ENCODE data around the gene SLC30A2. TPM values are rescaled to one million over a fixed set of nuclear protein-coding genes. Genes with fewer than 3 reads are reported as not detected.

SLC30A2 gene
- total RNA-seq, 1 experiment from 2014 or later = 0.35 TPM

DNA sequence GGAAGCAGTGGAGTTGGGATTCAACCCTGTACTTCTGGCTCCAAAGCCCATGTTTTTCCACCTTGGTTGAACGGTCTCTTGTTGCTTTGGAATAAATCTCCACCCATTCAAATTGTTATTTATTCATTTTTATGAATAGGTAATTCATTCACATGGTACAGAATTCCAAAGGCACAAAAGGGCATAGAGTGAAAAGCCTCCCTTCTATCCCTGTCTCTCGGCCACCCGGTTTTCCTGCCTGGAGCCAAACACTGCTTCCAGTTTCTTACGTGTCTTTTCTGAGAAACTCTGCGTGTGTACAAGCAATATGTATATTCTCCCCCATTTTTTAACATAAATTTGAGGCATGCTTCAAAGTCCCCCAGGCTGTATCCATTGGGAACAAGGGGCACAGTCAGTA lies 20.4 kb downstream of the SLC30A2 start:
- Histone ChIP-seq H2BK15ac (ENCODE audit: low read depth, low read length) (no peak overlapping the region), H3K79me2 (ENCODE audit: insufficient read depth, low read length) (no peaks in the 10 kb centered on the region), H3K27ac (ENCODE audit: insufficient read length, low read depth, low read length) (no peak overlapping the region), H4K20me1 (ENCODE audit: control insufficient read depth, insufficient read depth, insufficient read length) (no peaks in the 10 kb centered on the region), H3K4ac (ENCODE audit: low read depth, low read length) (no peak overlapping the region), H2AK5ac (ENCODE audit: insufficient read length, low read length) (no peak overlapping the region), H4K91ac (ENCODE audit: insufficient read length, low read depth, low read length) (no peak overlapping the region), H2AFZ (ENCODE audit: low read length) (no peak overlapping the region), H2BK12ac (ENCODE audit: insufficient read length, low read depth, low read length) (no peak overlapping the region), H3K9me3 (ENCODE audit: control insufficient read depth, low read depth, low read length) (no peaks in the 10 kb centered on the region), H3K4me1 (ENCODE audit: insufficient read depth, low read length) (no peaks in the 10 kb centered on the region), H3K14ac (ENCODE audit: insufficient read depth, low read length) (no peak overlapping the region), H3K18ac (ENCODE audit: insufficient read length, low read depth, low read length) (no peak overlapping the region), H4K8ac (replicated peaks; ENCODE audit: insufficient read length, low read depth, low read length) (no peak overlapping the region), H3K27me3 (ENCODE audit: insufficient read depth, low read length) (no peaks in the 10 kb centered on the region), H3K4me2 (ENCODE audit: insufficient read depth, insufficient read length, low read length) (no peak overlapping the region), H2BK20ac (ENCODE audit: low read depth, low read length, poor library complexity, severe bottlenecking) (no peak overlapping the region), H3K23me2 (ENCODE audit: insufficient read length, low read depth, low read length, poor library complexity, severe bottlenecking) (no peaks in the 10 kb centered on the region), H2BK5ac (ENCODE audit: insufficient read length, low read length) (no peak overlapping the region), H3K79me1 (ENCODE audit: insufficient read depth, low read depth, low read length, poor library complexity, severe bottlenecking) (no peaks in the 10 kb centered on the region), H4K5ac (ENCODE audit: insufficient read length, low read depth, low read length) (no peak overlapping the region), H2BK120ac (ENCODE audit: low read depth, low read length, poor library complexity, severe bottlenecking) (no peak overlapping the region), H3T11ph (ENCODE audit: low read length) (no peak overlapping the region), H3K23ac (ENCODE audit: insufficient read length, low read depth, low read length) (no peak overlapping the region), H3K9ac (ENCODE audit: extremely low read depth, insufficient read length, low read length) (no peak overlapping the region), H3K56ac (ENCODE audit: insufficient read length, low read depth, low read length) (no peak overlapping the region)
- WGBS (ENCODE audit: extremely low coverage, insufficient read length, low lambda C conversion rate) = no CpG with 5 or more reads among the region's 5 CpGs
- Mint-ChIP-seq H3K4me1 (peaks cover 9 to 23% of the 10 kb centered on the region in 2 experiments), H3K9me3 (no peaks in the 10 kb centered on the region), H3K27ac (no peak overlapping the region; a peak in 1 of 7 replicates), H3K27me3 (ENCODE audit: low read depth) (peaks cover 1% of the 10 kb centered on the region), H3K4me3 (no peak overlapping the region), H3K36me3 (ENCODE audit: insufficient read depth in 1 of 3, low read depth in 3 of 3) (no peaks in the 10 kb centered on the region)
- DNase-seq = no peak
- no peak for TF ChIP-seq CTCF (conservative IDR thresholded peaks at IDR 0.05)
